NT2/D1 (cell line): Measurements from ENCODE around the gene STOX2.

Experiments
- DNase-seq: peaks from one replicate; pipeline ENCODE4 v3.0.0-alpha.2; 2011; ENCODE audit warnings: low read depth, low spot score
- H3K27me3 ChIP-seq: 2 replicates; pipeline ENCODE4 v1.6.0; 2011; ENCODE audit warnings: mild to moderate bottlenecking; ENCODE audit not compliant: insufficient read length, insufficient read depth
- H3K36me3 ChIP-seq: 2 replicates; pipeline ENCODE4 v1.6.1; 2011; ENCODE audit warnings: mild to moderate bottlenecking, low read length, mixed read lengths; ENCODE audit not compliant: insufficient read depth, insufficient read length
- H3K4me1 ChIP-seq: 2 replicates; pipeline ENCODE4 v1.5.1; 2011; ENCODE audit not compliant: insufficient read depth, insufficient read length
- H3K4me3 ChIP-seq: 2 replicates; pipeline ENCODE4 v1.5.1; 2011; ENCODE audit warnings: low read depth; ENCODE audit not compliant: insufficient read length
- H3K9ac ChIP-seq: 2 replicates; pipeline ENCODE4 v1.6.0; 2011; ENCODE audit warnings: low read depth; ENCODE audit not compliant: insufficient read length
- H3K9me3 ChIP-seq: 2 replicates; pipeline ENCODE4 v1.5.1; 2011; ENCODE audit warnings: mild to moderate bottlenecking, low read length; ENCODE audit not compliant: insufficient read depth
- SUZ12 ChIP-seq: IDR thresholded peaks from 2 replicates; pipeline ENCODE4 v1.6.1; 2011; ENCODE audit not compliant: insufficient read length, insufficient read depth; ENCODE audit errors: extremely low read depth
- YY1 ChIP-seq: IDR thresholded peaks from 2 replicates; pipeline ENCODE4 v1.6.1; 2011; ENCODE audit not compliant: insufficient read length, insufficient read depth
- ZNF274 ChIP-seq: IDR thresholded peaks from 2 replicates; pipeline ENCODE4 v1.6.1; 2011; ENCODE audit warnings: mild to moderate bottlenecking, low read depth, low read length

Gene STOX2

DNA sequence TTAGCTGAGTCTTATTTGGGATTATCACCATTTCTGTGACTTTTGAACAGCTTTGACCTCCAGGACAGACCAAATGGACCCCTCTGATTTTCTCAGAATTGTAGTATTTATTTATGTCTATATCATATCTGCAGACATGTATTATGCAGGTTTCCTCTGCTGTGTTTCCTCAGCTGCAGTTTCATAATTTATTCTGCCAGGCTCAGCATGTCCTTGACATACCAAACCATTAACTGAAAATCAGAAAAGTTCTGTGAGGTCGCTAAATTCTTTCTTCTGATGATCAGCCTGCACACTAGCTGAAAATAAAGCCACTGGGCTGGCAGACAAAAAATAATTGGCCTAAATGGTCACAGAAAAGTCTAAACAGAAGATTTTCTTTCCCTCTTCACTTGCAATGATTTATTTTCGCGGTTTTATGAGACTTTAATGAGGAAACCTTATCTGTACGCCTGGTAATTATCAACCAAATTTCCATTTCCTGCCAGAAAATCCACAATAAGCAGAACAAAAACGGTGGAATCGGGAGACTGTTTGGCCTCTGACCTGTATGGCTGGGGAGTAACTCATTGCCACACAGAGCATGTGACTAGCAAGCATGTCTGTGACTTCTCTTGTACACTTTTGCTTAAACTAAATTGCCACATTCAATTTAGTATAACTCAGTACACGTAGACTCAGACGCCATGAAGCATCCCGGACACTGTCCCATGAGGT is 161.6 kb downstream of the STOX2 start:
- TF ChIP-seq SUZ12 = no peak
- no peak for TF ChIP-seq YY1
- TF ChIP-seq ZNF274 = no peak
- DNase-seq = no peak

GRCh38 chr4:184067931-184068554 is 162.9 kb downstream of the STOX2 start:
- Histone ChIP-seq H3K27me3 (no peaks in the 10 kb centered on the region), H3K9ac (no peak overlapping the region), H3K9me3 (no peaks in the 10 kb centered on the region; the same call in none of the 2 replicates), H3K4me3 (no peak overlapping the region), H3K36me3 (no peaks in the 10 kb centered on the region), H3K4me1 (no peaks in the 10 kb centered on the region)
- TF ChIP-seq SUZ12 = no peak
- no peak for TF ChIP-seq ZNF274
- no peak for DNase-seq

More for the DNA sequence above, 161.6 kb downstream of the STOX2 start:
- no peak overlapping the region for H3K4me3 ChIP-seq
- no peaks in the 10 kb centered on the region; the same call in 1 of the 2 replicates for H3K9me3 ChIP-seq
- H3K4me1 ChIP-seq = no peaks in the 10 kb centered on the region
- H3K9ac ChIP-seq = no peak overlapping the region
- H3K36me3 ChIP-seq = no peaks in the 10 kb centered on the region
- H3K27me3 ChIP-seq = no peaks in the 10 kb centered on the region
